Trophoblast cell (in vitro differentiated cells and primary cell): Measurements from ENCODE around the gene PPAT. TPM values are rescaled to one million over a fixed set of nuclear protein-coding genes. Genes with fewer than 3 reads are reported as not detected.

ENCODE experiments used
- DNase-seq, 2 donors: peaks; one replicate each; pipeline ENCODE4 v3.0.0-alpha.2; 2016
- H2AFZ ChIP-seq: 2 replicates; pipeline ENCODE4 v1.6.1; 2013; ENCODE audit warnings: low read length, moderate library complexity, mild to moderate bottlenecking; ENCODE audit not compliant: insufficient read depth, poor library complexity
- H2AK5ac ChIP-seq: 2 replicates; pipeline ENCODE4 v1.6.1; 2013; ENCODE audit warnings: mild to moderate bottlenecking, low read length
- H2BK120ac ChIP-seq: 2 replicates; pipeline ENCODE4 v1.6.1; 2013; ENCODE audit warnings: low read length, mild to moderate bottlenecking, moderate library complexity; ENCODE audit not compliant: insufficient read depth, poor library complexity
- H2BK12ac ChIP-seq: 2 replicates; pipeline ENCODE4 v1.6.1; 2013; ENCODE audit warnings: mild to moderate bottlenecking, low read length, moderate library complexity
- H2BK5ac ChIP-seq: 2 replicates; pipeline ENCODE4 v1.6.1; 2013; ENCODE audit warnings: low read length, low read depth, moderate library complexity, mild to moderate bottlenecking; ENCODE audit not compliant: poor library complexity
- H3K14ac ChIP-seq: 2 replicates; pipeline ENCODE4 v1.6.1; 2013; ENCODE audit warnings: mild to moderate bottlenecking, low read length
- H3K18ac ChIP-seq: 2 replicates; pipeline ENCODE4 v1.6.1; 2013; ENCODE audit warnings: mild to moderate bottlenecking, low read length
- H3K23ac ChIP-seq: 2 replicates; pipeline ENCODE4 v1.6.1; 2013; ENCODE audit warnings: low read length
- H3K27ac ChIP-seq: 2 replicates; pipeline ENCODE4 v1.5.1; 2013; ENCODE audit warnings: low read depth, mild to moderate bottlenecking, inconsistent platforms, low read length, moderate library complexity
- H3K27me3 ChIP-seq: 2 replicates; pipeline ENCODE4 v1.6.1; 2013; ENCODE audit warnings: inconsistent platforms, mild to moderate bottlenecking, low read length, moderate library complexity; ENCODE audit not compliant: insufficient read depth
- H3K36me3 ChIP-seq, 2 experiments: 1 replicate in 1 of 2; 2 replicates in 1 of 2; pipeline ENCODE4 v1.6.1; 2013; ENCODE audit warnings: low read length in 2 of 2, mild to moderate bottlenecking in 2 of 2, moderate library complexity in 1 of 2; ENCODE audit not compliant: insufficient read depth in 2 of 2, control insufficient read depth in 1 of 2
- H3K4ac ChIP-seq: 2 replicates; pipeline ENCODE4 v1.6.1; 2013; ENCODE audit warnings: low read depth, mild to moderate bottlenecking, low read length, moderate library complexity
- H3K4me1 ChIP-seq, 2 experiments: 1 replicate in 1 of 2; 2 replicates in 1 of 2; pipeline ENCODE4 v1.6.1; 2013; ENCODE audit warnings: low read length in 2 of 2, mild to moderate bottlenecking in 2 of 2, moderate library complexity in 1 of 2; ENCODE audit not compliant: insufficient read depth in 2 of 2, control insufficient read depth in 1 of 2
- H3K4me2 ChIP-seq: 2 replicates; pipeline ENCODE4 v1.6.1; 2013; ENCODE audit warnings: inconsistent platforms, mild to moderate bottlenecking, low read length, moderate library complexity
- H3K4me3 ChIP-seq: 2 replicates; pipeline ENCODE4 v1.5.1; 2013; ENCODE audit warnings: mild to moderate bottlenecking, low read depth, low read length, inconsistent platforms
- H3K79me1 ChIP-seq: one replicate; pipeline ENCODE4 v1.6.1; 2013; ENCODE audit warnings: low read length
- H3K79me2 ChIP-seq: 2 replicates; pipeline ENCODE4 v1.6.1; 2013; ENCODE audit warnings: low read length, mild to moderate bottlenecking; ENCODE audit not compliant: control insufficient read depth, insufficient read depth, poor library complexity
- H3K9ac ChIP-seq: 2 replicates; pipeline ENCODE4 v1.6.1; 2013; ENCODE audit warnings: mild to moderate bottlenecking, low read length
- H3K9me3 ChIP-seq: 2 replicates; pipeline ENCODE4 v1.6.1; 2013; ENCODE audit warnings: low read depth, mild to moderate bottlenecking, control low read depth, inconsistent platforms, low read length; ENCODE audit not compliant: insufficient read depth
- H4K12ac ChIP-seq: 2 replicates; pipeline ENCODE4 v1.6.1; 2013; ENCODE audit warnings: low read depth, mild to moderate bottlenecking, low read length, moderate library complexity
- H4K8ac ChIP-seq: 2 replicates; pipeline ENCODE4 v1.6.1; 2013; ENCODE audit warnings: low read depth, mild to moderate bottlenecking, low read length, moderate library complexity
- H4K91ac ChIP-seq: one replicate; pipeline ENCODE4 v1.6.1; 2013; ENCODE audit warnings: low read depth, mild to moderate bottlenecking, low read length, moderate library complexity
- WGBS: extraction: QIAGEN DNeasy Blood & Tissue Kit; methylation state at CpG from one replicate; pipeline ENCODE4 v1.1.7; 2013; ENCODE audit warnings: missing lambda C conversion rate; ENCODE audit not compliant: insufficient read length, insufficient coverage; ENCODE audit errors: extremely low coverage; 5-methylcytosine and 5-hydroxymethylcytosine counted together
- polyA plus RNA-seq: library from polyadenylated mRNA; stranded (reverse); fragments of 200-250 nt; gene quantifications from 2 replicates; pipeline ENCODE4 v1.2.3, GENCODE V29; 2013

The PPAT gene
- polyA plus RNA-seq: 12.5 TPM in 2 replicates

DNA sequence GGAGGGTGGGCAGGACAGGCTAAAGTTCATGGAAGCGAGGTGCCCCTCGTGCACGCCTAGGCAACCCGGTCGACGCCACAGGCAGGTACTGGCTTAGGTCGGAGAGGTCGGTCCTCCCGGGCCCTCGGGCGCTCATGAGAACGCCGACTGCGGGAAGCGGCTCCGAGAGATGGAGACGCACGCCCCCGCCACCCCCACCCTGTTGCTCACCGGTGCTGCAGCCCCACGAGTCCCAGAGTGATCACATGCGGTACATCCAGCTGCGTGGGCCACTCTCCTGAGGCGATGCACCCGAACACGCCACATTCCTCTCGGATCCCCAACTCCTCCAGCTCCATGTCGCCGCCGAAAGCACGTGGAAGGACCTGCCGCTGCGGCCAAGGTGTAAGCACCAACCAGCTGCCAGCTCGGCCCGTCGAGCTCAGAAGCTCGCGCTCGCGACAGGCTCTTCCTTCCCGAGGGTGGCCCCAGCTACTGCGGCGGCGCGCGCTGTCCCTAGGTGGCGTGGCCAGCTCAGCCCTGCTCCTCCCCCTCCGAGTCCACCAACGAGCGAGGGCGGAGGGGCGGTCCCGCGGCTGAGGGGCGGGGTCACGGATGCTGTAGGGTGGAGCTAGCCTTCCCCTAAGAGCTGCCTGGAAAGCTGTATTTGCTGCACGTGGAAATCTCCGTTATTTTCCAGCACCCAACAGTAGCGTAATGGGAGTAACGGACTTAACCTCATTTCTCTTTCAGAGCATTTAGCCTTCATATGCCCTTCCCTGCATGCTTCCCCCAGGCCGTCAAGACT is at the start of gene PPAT:
PPAT (minus strand) TSS at position 476 of the 787 bp plus-strand sequence; CDS start at position 338, 138 bp downstream.
- Histone ChIP-seq H4K12ac (peak within 1 kb of the TSS; percentile 20), H3K4me2 (peak within 1 kb of the TSS; percentile 92), H3K79me1 (peaks cover 7% of the 10 kb centered on the region), H3K14ac (peak within 1 kb of the TSS; percentile 78), H2BK120ac (peak within 1 kb of the TSS; percentile 67), H3K4me3 (peak within 1 kb of the TSS; percentile 93), H3K27me3 (no peaks in the 10 kb centered on the region), H3K23ac (no peak within 1 kb of the TSS), H3K79me2 (peaks cover 12% of the 10 kb centered on the region), H2AK5ac (peak within 1 kb of the TSS; percentile 8), H3K4ac (peak within 1 kb of the TSS; percentile 36), H2BK12ac (no peak within 1 kb of the TSS), H2AFZ (peak within 1 kb of the TSS; percentile 100), H3K27ac (peak within 1 kb of the TSS; percentile 93), H3K4me1 (peaks cover 0 to 2% of the 10 kb centered on the region in 2 experiments), H3K9me3 (no peaks in the 10 kb centered on the region), H4K91ac (peak within 1 kb of the TSS; percentile 86), H2BK5ac (peak within 1 kb of the TSS; percentile 80), H3K9ac (peak within 1 kb of the TSS; percentile 68), H3K36me3 (no peaks in the 10 kb centered on the region), H3K18ac (peak within 1 kb of the TSS; percentile 50), H4K8ac (peak within 1 kb of the TSS; percentile 86)
- WGBS: no CpG with 5 or more reads among the region's 61 CpGs
- DNase-seq: peak; percentile 99

GRCh38 chr4:56480691-56481090 is 45.3 kb upstream of the PPAT start:
- no peak overlapping the region for H3K14ac ChIP-seq
- no peak overlapping the region for H2AFZ ChIP-seq
- H3K18ac ChIP-seq: no peak overlapping the region
- H3K4me3 ChIP-seq: no peak overlapping the region
- no peak overlapping the region for H3K27ac ChIP-seq
- no peaks in the 10 kb centered on the region for H3K79me1 ChIP-seq
- no peak overlapping the region for H3K23ac ChIP-seq
- H2BK5ac ChIP-seq: no peak overlapping the region
- no peak overlapping the region for H4K12ac ChIP-seq
- no peak overlapping the region for H3K4me2 ChIP-seq
- H3K27me3 ChIP-seq: no peaks in the 10 kb centered on the region
- H3K4me1 ChIP-seq: no peaks in the 10 kb centered on the region
- peaks cover 26 to 28% of the 10 kb centered on the region in 2 experiments for H3K36me3 ChIP-seq
- no peak overlapping the region for H2AK5ac ChIP-seq
- no CpG with 5 or more reads among the region's 3 CpGs for WGBS
- H4K91ac ChIP-seq: no peak overlapping the region
- no peaks in the 10 kb centered on the region for H3K9me3 ChIP-seq
- no peak for DNase-seq
- H3K9ac ChIP-seq: no peak overlapping the region
- no peak overlapping the region for H3K4ac ChIP-seq
- H2BK120ac ChIP-seq: no peak overlapping the region
- no peak overlapping the region for H2BK12ac ChIP-seq
- no peaks in the 10 kb centered on the region for H3K79me2 ChIP-seq
- H4K8ac ChIP-seq: no peak overlapping the region

- Histone ChIP-seq H4K8ac (no peak overlapping the region), H3K27me3 (no peaks in the 10 kb centered on the region), H3K18ac (no peak overlapping the region), H3K4me2 (no peak overlapping the region), H3K36me3 (peaks cover 36% of the 10 kb centered on the region in 2 experiments), H3K9me3 (no peaks in the 10 kb centered on the region), H3K79me2 (no peaks in the 10 kb centered on the region), H4K91ac (no peak overlapping the region), H3K14ac (no peak overlapping the region), H3K23ac (no peak overlapping the region), H3K9ac (no peak overlapping the region), H2AK5ac (no peak overlapping the region), H2BK120ac (no peak overlapping the region), H3K4me3 (no peak overlapping the region), H2BK5ac (no peak overlapping the region), H3K4ac (no peak overlapping the region), H3K4me1 (no peaks in the 10 kb centered on the region), H2BK12ac (no peak overlapping the region), H4K12ac (no peak overlapping the region), H2AFZ (no peak overlapping the region), H3K79me1 (no peaks in the 10 kb centered on the region), H3K27ac (no peak overlapping the region)
- no peak for DNase-seq
- WGBS: no CpG with 5 or more reads among the region's 5 CpGs
Measured at GRCh38 chr4:56477192-56477702, 41.8 kb upstream of the PPAT start.

GRCh38 chr4:56475917-56476316 is 40.5 kb upstream of the PPAT start:
- no peak for DNase-seq
- H2BK120ac ChIP-seq: no peak overlapping the region
- no peak overlapping the region for H3K4me2 ChIP-seq
- no peak overlapping the region for H2AFZ ChIP-seq
- H2BK12ac ChIP-seq: no peak overlapping the region
- H2BK5ac ChIP-seq: no peak overlapping the region
- WGBS: no CpG with 5 or more reads among the region's 2 CpGs
- no peak overlapping the region for H3K9ac ChIP-seq
- H3K4ac ChIP-seq: no peak overlapping the region
- H3K4me1 ChIP-seq: no peaks in the 10 kb centered on the region
- no peak overlapping the region for H2AK5ac ChIP-seq
- no peak overlapping the region for H4K8ac ChIP-seq
- H3K79me2 ChIP-seq: no peaks in the 10 kb centered on the region
- H3K9me3 ChIP-seq: no peaks in the 10 kb centered on the region
- no peak overlapping the region for H3K18ac ChIP-seq
- no peak overlapping the region for H3K4me3 ChIP-seq
- no peak overlapping the region for H4K91ac ChIP-seq
- no peaks in the 10 kb centered on the region for H3K79me1 ChIP-seq
- H4K12ac ChIP-seq: no peak overlapping the region
- no peak overlapping the region for H3K23ac ChIP-seq
- H3K14ac ChIP-seq: no peak overlapping the region
- H3K27ac ChIP-seq: no peak overlapping the region
- H3K27me3 ChIP-seq: no peaks in the 10 kb centered on the region
- H3K36me3 ChIP-seq: peaks cover 31 to 35% of the 10 kb centered on the region in 2 experiments
